GM23248 (cell line): ENCODE results near the gene EVC.

ENCODE experiments used
- EZH2 ChIP-seq: fragments of 200-600 bp; sonication (generic); IDR thresholded peaks from 2 replicates; pipeline ENCODE4 v1.6.1; 2018; ENCODE audit warnings: antibody characterized with exemption, mild to moderate bottlenecking; ENCODE audit not compliant: insufficient read depth, poor library complexity, severe bottlenecking
- EZH2phosphoT487 ChIP-seq: fragments of 200-600 bp; sonication (generic); IDR thresholded peaks from 2 replicates; pipeline ENCODE4 v1.6.1; 2018; ENCODE audit warnings: antibody characterized with exemption, moderate library complexity, mild to moderate bottlenecking, low read depth; ENCODE audit not compliant: insufficient read depth

DNA sequence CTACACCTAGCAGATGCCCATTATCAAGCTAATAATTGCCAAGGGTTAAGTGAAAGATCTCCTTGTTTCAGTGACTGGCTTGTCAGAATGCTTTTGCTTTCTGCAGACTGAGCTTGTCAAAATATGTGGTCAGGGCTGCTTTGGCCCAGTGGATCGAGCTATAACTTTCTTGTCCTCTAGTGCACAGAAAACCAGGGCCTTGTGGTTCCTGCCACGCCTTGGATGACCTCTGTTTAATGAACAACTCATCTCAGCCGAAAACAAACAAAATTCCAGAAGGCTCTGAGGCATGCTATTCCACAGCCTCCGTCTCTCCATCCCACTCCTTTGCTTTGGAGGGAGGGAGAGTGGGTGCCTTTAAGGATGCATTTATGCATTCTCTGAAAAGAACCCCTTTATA, 11.3 kb downstream of the EVC start:
- TF ChIP-seq EZH2phosphoT487, result no peak
- TF ChIP-seq EZH2, result no peak
